HepG2 (cell line): ENCODE results near the gene PREX1. TPM values are rescaled to one million over a fixed set of nuclear protein-coding genes. Genes with fewer than 3 reads are reported as not detected.

ENCODE experiments used
- EHMT2 ChIP-seq: fragments of 200-600 bp; sonication (generic); IDR thresholded peaks from 2 replicates; pipeline ENCODE4 v1.7.0; 2017; ENCODE audit warnings: antibody characterized with exemption, low read depth, low read length, borderline replicate concordance
- ELF4 ChIP-seq: sonication (generic); formaldehyde crosslinking; IDR thresholded peaks from 2 replicates; pipeline ENCODE4 v1.5.0; 2020; ENCODE audit warnings: missing genetic modification reagents, mild to moderate bottlenecking, moderate library complexity, borderline replicate concordance
- MEIS2 ChIP-seq: sonication (generic); formaldehyde crosslinking; IDR thresholded peaks from 2 replicates; pipeline ENCODE4 v1.9.0; 2021; ENCODE audit warnings: mild to moderate bottlenecking, missing genetic modification reagents
- PRPF4 ChIP-seq: fragments of 200-400 bp; formaldehyde crosslinking; IDR thresholded peaks from 2 replicates; pipeline ENCODE4 v1.6.1; 2016; ENCODE audit warnings: low read length, low read depth; ENCODE audit not compliant: poor library complexity, severe bottlenecking
- RNF2 ChIP-seq: fragments of 450-650 bp; conservative IDR thresholded peaks from 2 replicates; pipeline ENCODE4 v1.6.1; 2016; ENCODE audit warnings: low read depth
- RXRA ChIP-seq: sonication (generic); formaldehyde crosslinking; IDR thresholded peaks from 2 replicates; pipeline ENCODE4 v1.5.1; 2020; ENCODE audit warnings: missing genetic modification reagents
- TOPORS ChIP-seq: sonication (generic); formaldehyde crosslinking; IDR thresholded peaks from 2 replicates; pipeline ENCODE4 v1.8.0; 2023; ENCODE audit warnings: mild to moderate bottlenecking, missing genetic modification reagents
- ZNF780A ChIP-seq: sonication (generic); formaldehyde crosslinking; IDR thresholded peaks from 2 replicates; pipeline ENCODE4 v1.8.0; 2022; ENCODE audit warnings: mild to moderate bottlenecking, missing genetic modification reagents, moderate library complexity
- polyA plus RNA-seq, 8 experiments: library from polyadenylated mRNA; depleted of rRNA in 3 of 8; stranded (reverse) in 7 of 8; unstranded in 1 of 8; fragments of >200 nt; fragmentation: Illumina TruSeq in 4 of 8; extraction: Trizol in 4 of 8; gene quantifications; 2 replicates each; pipeline versions ENCODE4 v1.2.1 to v1.2.3, GENCODE V29; 2011 to 2016; ENCODE audit warnings: low read depth in 4 of 8, missing spikeins in 1 of 8, mixed read lengths in 1 of 8; ENCODE audit not compliant: insufficient read depth in 1 of 8
- total RNA-seq, 5 experiments: library from RNA; depleted of rRNA; stranded (reverse); fragments of >200 nt; fragmentation: Illumina TruSeq; extraction: Trizol; gene quantifications; 2 replicates each; pipeline ENCODE4 v1.2.3, GENCODE V29; 2016; ENCODE audit warnings: low read depth in 1 of 5
- TF ChIP-seq, protein P1 (sequence below): sonication (generic); formaldehyde crosslinking; IDR thresholded peaks from 2 replicates; pipeline ENCODE4 v1.9.0; 2021; ENCODE audit warnings: missing genetic modification reagents, borderline replicate concordance
- TF ChIP-seq, protein P2 (sequence below): fragments of 450-650 bp; IDR thresholded peaks from 2 replicates; pipeline ENCODE4 v1.6.1; 2017; ENCODE audit warnings: mild to moderate bottlenecking

The PREX1 gene
- total and polyA plus RNA-seq, 2 of the 13 experiments (the other 11 are each of a cell fraction or from before 2014, with no cell fraction given), result 0.02 to 0.04 TPM

DNA sequence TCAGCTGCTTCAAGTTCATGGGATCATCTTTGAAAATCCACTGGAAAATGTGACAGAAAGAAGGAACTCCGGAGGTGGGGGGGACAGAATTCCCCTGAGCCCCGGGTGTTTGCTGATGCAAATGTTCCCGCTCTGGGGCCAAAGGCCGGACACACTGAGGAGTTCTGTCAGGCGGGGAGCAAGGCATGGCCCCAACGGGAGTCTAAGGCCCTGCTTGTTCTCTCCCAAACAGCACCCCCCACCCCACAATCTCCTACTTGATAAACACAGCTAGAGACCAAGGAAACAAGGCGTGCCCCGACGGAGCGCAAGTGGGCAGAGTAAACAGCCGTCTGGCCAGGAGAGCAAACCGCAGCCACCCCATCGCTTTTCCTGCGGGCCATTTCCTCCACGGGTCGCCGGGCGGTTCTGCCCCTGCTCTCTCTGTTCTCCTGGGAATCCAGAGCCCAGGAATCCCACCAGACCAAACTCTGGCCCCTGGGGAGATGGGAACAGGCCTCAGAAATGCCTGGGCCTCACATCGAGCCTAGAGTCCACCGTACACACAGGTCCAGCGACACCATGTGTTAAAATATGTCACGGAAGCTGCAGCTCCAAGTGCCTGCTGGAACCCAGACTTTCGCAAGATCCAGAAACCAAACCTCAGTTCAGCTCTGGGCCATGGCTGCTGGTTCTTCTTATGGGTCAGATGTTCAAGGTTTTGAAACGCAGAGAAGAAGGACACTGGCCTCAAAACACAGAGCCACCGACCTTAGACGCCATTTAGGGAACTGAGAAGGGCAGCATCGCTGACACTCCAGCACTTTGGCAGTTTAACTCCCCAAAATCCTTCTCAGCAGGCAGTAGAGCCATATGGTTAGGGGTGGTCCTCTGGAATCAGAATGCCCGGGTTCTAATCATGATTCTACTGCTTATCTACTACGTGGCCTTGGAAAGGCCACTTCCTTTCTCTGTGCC lies 104.2 kb downstream of the PREX1 start (continued):
- TF ChIP-seq, protein P1, sequence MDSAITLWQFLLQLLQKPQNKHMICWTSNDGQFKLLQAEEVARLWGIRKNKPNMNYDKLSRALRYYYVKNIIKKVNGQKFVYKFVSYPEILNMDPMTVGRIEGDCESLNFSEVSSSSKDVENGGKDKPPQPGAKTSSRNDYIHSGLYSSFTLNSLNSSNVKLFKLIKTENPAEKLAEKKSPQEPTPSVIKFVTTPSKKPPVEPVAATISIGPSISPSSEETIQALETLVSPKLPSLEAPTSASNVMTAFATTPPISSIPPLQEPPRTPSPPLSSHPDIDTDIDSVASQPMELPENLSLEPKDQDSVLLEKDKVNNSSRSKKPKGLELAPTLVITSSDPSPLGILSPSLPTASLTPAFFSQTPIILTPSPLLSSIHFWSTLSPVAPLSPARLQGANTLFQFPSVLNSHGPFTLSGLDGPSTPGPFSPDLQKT (CRISPR knock-in tag), result no peak
- TF ChIP-seq PRPF4 (no peak), ELF4 (no peak), ZNF780A (CRISPR knock-in tag) (no peak), EHMT2 (no peak), RNF2 (peak; percentile 64; the same call in 1 of the 2 replicates), MEIS2 (CRISPR knock-in tag) (no peak), RXRA (CRISPR knock-in tag) (no peak), TOPORS (peak; percentile 69; the same call in 1 of the 2 replicates)
- TF ChIP-seq, protein P2, sequence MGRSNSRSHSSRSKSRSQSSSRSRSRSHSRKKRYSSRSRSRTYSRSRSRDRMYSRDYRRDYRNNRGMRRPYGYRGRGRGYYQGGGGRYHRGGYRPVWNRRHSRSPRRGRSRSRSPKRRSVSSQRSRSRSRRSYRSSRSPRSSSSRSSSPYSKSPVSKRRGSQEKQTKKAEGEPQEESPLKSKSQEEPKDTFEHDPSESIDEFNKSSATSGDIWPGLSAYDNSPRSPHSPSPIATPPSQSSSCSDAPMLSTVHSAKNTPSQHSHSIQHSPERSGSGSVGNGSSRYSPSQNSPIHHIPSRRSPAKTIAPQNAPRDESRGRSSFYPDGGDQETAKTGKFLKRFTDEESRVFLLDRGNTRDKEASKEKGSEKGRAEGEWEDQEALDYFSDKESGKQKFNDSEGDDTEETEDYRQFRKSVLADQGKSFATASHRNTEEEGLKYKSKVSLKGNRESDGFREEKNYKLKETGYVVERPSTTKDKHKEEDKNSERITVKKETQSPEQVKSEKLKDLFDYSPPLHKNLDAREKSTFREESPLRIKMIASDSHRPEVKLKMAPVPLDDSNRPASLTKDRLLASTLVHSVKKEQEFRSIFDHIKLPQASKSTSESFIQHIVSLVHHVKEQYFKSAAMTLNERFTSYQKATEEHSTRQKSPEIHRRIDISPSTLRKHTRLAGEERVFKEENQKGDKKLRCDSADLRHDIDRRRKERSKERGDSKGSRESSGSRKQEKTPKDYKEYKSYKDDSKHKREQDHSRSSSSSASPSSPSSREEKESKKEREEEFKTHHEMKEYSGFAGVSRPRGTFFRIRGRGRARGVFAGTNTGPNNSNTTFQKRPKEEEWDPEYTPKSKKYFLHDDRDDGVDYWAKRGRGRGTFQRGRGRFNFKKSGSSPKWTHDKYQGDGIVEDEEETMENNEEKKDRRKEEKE, result no peak
